H1 (cell line): ENCODE measurements around the gene STIM1. TPM values are rescaled to one million over a fixed set of nuclear protein-coding genes. Genes with fewer than 3 reads are reported as not detected.

Experiments used
- ATF2 ChIP-seq: IDR thresholded peaks from 2 replicates; pipeline ENCODE4 v1.6.1; 2012; ENCODE audit warnings: low read length, inconsistent platforms
- CBX8 ChIP-seq: fragments of 300-800, 300-1000 bp; sonication (generic); IDR thresholded peaks from 2 replicates; pipeline ENCODE4 v1.7.1; 2016; ENCODE audit warnings: low read depth, low read length, borderline replicate concordance
- KDM1A ChIP-seq: fragments of 200-600, 300-600 bp; sonication (generic); IDR thresholded peaks from 2 replicates; pipeline ENCODE4 v1.7.1; 2016; ENCODE audit warnings: mild to moderate bottlenecking, low read length, borderline replicate concordance
- KDM5A ChIP-seq: fragments of 200-600 bp; IDR thresholded peaks from 2 replicates; pipeline ENCODE4 v1.7.1; 2012; ENCODE audit warnings: mild to moderate bottlenecking, low read length, inconsistent platforms, mixed read lengths
- RBBP5 ChIP-seq: IDR thresholded peaks from 2 replicates; pipeline ENCODE4 v1.7.1; 2012; ENCODE audit warnings: low read depth, mild to moderate bottlenecking, inconsistent platforms, low read length, moderate library complexity, borderline replicate concordance
- RFX5 ChIP-seq: IDR thresholded peaks from 2 replicates; pipeline ENCODE4 v1.6.1; 2011; ENCODE audit warnings: low read depth, low read length, improper control_type of control experiment, borderline replicate concordance
- SP1 ChIP-seq: IDR thresholded peaks from 2 replicates; pipeline ENCODE4 v1.6.1; 2011; ENCODE audit warnings: low read depth, low read length
- ZNF274 ChIP-seq: IDR thresholded peaks from 2 replicates; pipeline ENCODE4 v1.7.0; 2012; ENCODE audit warnings: low read length, borderline replicate concordance; ENCODE audit errors: extremely low read depth
- polyA plus RNA-seq, 7 experiments: library from polyadenylated mRNA; depleted of rRNA in 3 of 7; stranded (reverse) in 5 of 7; unstranded in 2 of 7; fragments of >200 nt in 5 of 7; fragments of 200-250 nt in 2 of 7; gene quantifications; 1 replicate in 5 of 7; 2 replicates in 1 of 7; 4 replicates in 1 of 7; pipeline versions ENCODE4 v1.2.1 to v1.2.3, GENCODE V29; 2011 to 2013; ENCODE audit warnings: missing spikeins in 2 of 7, mixed read lengths in 2 of 7
- total RNA-seq: library from RNA; stranded (reverse); fragmentation: NEBNext Ultra II Directional; extraction: Animal tissue kit (Norgen Biotek cat#: 25700); gene quantifications from 2 replicates; pipeline ENCODE4 v1.2.1, GENCODE V29; 2021

The STIM1 gene
- total and polyA plus RNA-seq, 2 of the 8 experiments (the other 6 are each of a cell fraction or from before 2014, with no cell fraction given) = 11.1 to 12.2 TPM

- TF ChIP-seq SP1 (no peak), CBX8 (no peak), ATF2 (no peak), RBBP5 (no peak), RFX5 (no peak), ZNF274 (no peak), KDM5A (no peak), KDM1A (no peak)
These were observed 86.9 kb downstream of the STIM1 start (continued) for GRCh38 chr11:3942160-3942955.
